Stimulated activated CD4-positive, alpha-beta T cell treated with anti-CD3 and anti-CD28 coated beads, Interleukin-2, amount 100 ng/mL, for 48 hours (primary cell): ENCODE data around the gene CRYBB2.
"Not testable (repeated sequence)": the region's sequence is repeated elsewhere in the genome, so short reads cannot be mapped to it uniquely, and the experiment has no call there.

Experiments used
- DNase-seq, 2 donors: peaks; one replicate each; pipeline ENCODE4 v3.0.0-alpha.2; 2020

The CRYBB2 gene

DNA sequence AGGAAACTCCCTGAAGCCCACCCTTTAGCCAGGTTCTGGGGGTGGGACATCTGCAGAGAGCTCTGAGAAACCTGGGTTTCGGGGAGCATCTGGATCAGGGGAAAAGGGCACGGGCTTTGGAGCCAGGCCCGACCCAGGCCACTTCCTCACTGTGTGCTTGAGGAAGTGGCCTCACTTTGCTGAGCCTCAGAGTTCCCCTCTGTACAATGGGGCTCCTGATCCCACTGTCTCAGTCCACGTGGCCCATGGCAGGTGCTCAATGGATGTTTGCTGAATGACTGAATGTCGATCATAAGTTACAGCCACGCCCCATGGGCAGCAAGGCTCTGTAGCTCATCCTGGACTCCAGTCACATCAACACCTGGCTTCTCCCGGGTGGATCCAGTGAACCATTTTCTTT, 18.5 kb upstream of the CRYBB2 start:
- DNase-seq, result no peak

DNA sequence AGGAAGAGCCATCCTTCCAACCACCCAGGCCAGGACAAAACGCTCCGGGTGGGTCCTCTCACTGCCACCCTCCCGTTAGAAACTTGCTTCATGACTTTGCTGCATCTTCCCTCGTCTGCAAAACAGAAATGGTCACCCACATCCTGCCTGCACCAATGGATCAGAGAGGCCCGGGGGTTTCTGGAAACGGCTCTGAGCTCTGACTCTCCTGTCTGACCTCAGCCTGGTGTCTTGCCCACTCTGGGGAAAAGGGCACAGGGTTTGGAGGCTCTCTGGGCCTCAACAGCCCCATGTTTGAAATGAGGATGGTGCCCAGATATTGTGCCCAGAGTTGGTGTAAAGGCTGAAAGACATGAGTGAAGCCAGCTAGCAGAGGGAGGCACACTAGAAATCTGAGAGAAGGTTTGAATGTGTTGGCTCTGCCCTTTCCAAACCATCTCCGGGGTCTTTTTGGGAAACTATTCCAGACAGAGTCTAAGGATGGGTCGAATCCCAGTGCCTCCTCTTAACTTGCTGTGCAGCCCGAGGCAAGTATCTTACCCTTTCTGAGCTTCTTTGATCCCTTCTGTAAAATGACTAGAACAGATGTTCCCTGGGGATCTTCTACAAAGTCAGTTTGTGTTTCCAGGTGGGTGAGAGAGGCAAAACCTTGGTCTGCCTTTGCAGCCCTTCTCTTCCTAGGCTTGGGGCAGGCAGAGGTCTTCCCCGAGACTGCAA, 17.7 kb upstream of the CRYBB2 start:
- DNase-seq, result no peak

DNA sequence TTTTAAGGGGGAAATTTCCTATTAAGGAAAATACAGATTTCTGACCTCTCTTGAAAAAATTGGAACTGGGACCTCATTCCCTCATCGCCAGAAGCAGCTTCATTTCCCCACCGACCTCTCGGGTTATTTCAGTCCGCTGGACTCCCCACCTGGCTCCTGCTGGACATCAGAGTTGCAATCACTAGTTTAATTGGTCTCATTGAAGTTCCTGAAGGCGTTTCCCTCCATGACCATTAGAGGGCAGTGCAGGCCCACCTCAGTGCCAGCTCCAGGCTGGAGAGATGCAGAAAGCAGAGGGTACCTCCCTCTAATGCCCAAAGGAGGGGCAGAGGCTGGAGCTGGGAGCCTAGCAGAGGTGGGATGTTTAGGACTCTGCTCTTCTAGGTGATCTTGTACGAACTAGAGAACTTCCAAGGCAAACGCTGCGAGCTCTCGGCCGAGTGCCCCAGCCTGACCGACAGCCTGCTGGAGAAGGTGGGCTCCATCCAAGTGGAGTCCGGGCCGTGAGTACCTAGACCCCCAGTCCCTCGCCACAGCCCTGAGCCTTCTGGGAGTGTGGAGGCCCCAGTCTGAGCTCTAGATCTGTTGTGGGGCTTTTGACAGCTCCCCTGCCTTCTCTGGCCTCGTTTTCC, 17.0 kb upstream of the CRYBB2 start:
- peak; percentile 47 to 54 for DNase-seq

DNA sequence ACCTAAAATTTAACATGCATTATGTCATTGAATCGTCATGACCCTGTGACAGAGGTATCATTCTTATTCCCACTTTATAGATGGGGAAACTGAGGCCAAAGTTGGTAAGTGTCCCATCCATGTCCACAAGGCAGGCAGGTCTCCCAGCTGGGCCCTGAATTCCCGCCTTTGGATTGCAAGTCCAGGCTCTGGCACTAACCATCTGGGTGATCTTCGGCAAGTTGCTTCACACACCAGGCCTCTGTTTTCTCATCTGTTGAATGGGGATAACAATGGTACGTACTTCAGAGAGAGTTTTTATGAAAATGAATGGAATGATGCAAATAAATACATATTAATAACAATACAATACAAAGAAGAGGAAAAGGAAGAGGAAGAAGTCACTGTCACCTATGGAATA, 16.4 kb upstream of the CRYBB2 start:
- DNase-seq, result no peak

DNA sequence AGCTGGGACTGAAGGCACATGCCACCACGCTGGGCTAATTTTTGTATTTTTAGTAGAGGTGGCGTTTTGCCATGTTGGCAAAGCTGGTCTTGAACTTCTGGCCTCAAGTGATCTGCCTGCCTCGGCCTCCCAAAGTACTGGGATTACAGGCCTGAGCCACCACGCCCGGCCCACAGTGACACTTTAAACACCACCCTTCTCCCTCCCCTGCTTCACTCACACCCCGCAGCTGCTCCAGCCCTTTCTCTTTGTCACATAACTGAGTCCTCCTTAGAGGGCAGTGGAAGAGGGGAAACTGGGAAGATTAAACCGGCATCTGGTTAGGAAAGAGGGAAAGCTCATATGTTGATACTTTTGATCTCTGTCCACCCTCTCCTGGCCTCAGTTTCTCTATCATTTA, 14.9 kb upstream of the CRYBB2 start:
- not testable (repeated sequence) for DNase-seq

DNA sequence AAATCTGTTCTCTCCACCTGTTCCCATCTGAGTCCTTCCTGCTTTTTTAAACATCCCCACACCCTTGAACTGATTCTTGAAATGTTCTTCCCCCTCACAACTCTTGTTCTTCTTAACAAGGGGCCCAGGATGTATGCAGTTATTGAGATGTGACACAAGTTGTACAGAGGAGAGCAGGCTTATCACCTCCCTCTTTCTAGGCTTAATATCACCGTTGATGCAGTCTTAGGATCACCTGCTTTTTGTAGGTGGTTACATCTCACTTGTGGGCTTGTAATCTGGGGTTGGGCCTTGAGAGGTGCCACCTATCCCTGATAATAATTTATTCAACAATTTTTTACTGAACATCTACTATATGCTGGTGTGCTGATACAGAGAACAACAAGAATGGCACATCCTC, 13.6 kb upstream of the CRYBB2 start:
- DNase-seq, result no peak

DNA sequence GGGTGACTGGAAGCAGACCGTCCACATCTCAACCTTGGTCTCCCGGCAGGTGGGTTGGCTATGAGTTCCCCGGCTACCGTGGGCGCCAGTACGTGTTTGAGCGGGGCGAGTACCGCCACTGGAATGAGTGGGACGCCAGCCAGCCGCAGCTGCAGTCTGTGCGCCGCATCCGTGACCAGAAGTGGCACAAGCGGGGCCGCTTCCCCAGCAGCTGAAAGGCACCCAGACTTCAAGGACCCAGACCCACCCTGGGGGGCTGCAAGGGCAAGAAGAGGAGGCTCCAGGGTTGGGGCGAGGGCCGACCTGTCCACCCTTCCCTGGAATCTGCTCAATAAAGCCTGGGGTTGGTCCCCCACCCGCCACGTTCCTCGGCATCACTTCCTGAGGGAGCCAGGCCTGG, 12.4 kb upstream of the CRYBB2 start:
- DNase-seq, result no peak

DNA sequence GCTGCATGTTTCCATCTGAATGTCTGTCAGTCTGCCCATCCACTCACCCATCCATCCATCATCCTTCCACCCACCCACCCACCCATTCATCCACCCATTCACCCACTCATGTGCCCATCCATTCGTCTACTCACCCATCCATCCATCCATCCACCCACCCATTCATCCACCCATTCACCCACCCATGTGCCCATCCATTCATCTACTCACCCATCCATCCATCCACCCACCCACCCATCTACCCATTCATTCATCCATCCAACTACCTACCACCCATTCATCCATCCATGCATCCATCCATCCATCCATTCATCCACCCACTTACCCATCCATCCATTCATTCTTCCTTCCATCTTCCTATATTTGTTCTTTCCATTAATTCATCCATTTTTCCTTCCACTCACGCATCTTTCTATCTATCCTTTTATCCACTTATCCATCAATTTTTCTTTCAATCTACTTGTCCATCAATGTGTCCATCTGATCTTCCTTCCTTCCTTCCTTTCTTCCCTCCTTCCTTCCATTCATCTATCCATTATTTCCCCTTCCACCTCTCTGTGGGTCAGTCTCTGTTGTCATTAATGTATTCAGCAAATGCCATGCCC, 11.8 kb upstream of the CRYBB2 start:
- no peak for DNase-seq

DNA sequence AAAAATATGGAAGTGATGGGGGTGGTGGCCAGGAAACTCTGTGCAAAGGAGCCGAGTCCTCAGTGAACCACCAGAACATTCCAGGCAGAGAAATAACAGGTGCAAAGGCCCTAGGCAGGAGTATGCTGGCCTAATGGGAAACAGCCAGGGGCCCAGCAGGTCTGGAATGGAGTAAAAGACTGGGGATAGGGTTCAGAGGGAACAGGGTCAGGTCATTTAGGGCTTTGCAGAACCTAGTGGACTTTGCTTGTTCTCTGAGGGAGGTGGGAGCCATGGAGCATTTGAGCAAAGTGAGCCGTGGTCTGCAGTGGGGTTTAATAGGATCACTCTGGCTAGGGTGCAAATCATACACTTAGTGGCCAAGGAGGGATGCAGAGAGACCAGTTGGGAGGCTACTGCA, 11.1 kb upstream of the CRYBB2 start:
- DNase-seq, result no peak

DNA sequence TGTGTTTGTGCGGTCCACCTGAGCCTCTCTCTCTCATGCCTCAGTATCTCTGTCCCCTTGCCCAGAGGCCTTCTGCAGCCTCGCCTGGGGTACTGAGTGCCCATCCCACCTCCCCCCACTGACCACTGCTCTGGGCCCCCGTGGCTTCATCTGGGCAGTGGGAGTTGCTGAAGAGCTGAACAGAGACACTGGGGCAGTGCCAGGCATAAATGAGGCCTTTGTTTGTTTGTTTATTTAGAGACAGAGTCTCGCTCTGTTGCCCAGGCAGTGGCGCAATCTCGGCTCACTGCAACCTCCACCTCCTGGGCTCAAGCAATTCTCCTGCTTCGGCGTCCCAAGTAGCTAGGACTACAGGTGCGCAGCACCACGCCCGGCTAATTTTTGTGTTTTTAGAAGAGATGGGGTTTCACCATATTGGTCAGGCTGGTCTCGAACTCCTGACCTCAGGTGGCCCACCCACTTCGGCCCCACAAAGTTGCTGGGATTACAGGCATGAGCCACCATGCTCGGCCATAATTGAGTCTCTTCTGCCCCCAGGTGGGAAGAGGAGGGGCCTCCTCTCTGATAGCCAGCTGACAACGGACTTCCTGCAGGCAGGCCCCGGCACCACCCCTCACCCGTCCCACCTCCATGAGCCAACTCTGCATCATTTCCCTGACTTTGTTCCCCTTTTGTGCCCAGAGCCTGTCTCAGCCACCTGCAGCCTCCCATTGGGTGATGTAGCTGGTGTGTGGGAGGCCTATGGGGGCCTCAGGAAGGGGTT, 10.5 kb upstream of the CRYBB2 start:
- no peak for DNase-seq

DNA sequence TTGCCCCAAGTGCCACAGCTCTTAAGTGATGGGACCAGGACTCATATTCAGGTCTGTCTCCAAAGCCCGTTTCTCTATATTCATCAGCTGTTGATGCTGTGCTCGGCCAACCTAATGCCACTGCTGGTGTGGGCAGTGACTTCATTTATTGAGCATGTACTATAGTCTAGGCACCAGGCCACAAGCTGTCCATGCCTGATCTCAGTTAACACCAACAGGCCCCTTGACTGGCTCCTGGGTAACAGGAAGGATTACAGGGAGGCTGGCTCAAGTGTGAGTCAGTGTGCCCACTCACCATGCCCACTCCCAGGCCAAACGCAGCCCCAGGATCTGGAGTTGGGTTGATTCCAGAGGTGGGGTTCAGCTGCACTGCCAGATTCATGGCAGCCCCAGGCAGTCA, 8.6 kb upstream of the CRYBB2 start:
- no peak for DNase-seq

DNA sequence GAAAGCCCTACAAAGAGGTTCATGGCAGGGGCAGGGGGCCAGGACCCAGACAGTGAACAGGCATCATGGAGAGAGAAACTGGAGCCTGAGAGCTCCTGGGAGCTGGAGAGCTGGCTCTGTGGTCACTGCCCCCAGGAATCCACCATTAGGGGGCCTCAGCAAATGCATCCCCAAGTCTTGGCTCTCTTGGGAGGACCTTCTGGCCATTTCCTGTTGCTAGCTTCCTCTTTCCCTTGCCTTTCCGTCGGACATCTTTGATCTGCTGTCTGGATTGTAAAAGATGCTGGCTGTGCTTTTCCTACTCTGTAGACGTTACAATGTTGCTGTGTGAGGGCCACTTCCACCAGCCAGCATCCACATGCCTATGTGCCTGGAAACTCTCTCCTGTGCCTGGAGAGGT, 7.1 kb upstream of the CRYBB2 start:
- DNase-seq, result no peak

DNA sequence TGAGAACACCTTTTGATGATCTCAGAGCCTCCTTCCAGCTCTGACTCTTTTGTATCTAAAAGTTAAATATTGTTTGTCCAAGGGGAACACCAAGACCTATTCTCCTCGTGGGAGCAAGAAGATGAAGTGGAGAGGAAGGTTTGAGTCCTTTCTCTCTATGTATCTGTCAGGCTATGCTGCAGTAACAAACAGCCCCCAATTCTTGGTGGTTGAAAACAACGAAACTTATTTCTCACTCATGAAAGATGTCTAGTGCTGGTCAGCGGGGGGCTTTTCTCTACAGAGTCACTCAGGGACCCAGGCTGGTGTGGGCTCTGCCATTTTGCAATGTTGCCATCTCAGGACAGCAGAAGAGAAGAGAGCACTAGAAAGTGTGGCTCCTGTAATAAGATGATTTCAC, 6.2 kb upstream of the CRYBB2 start:
- DNase-seq, result no peak

DNA sequence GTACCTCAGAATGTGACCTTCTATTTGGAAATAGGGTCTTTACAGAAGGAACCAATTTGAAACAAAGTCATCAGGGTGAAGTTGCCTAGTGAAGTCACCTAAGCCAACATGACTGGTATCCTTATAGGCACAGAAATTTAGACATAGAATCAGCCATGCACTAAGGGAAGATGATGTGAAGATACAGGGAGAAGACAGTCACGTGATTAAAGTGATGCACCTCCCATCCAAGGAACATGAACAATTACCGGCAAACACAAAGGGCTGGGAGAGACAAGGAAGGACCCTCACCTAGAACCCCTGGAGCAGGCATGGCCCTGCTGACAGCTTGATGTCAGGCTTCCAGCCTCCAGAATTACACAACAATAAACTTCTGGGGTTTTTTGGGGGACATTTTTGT, 3.2 kb upstream of the CRYBB2 start:
- DNase-seq, result no peak

DNA sequence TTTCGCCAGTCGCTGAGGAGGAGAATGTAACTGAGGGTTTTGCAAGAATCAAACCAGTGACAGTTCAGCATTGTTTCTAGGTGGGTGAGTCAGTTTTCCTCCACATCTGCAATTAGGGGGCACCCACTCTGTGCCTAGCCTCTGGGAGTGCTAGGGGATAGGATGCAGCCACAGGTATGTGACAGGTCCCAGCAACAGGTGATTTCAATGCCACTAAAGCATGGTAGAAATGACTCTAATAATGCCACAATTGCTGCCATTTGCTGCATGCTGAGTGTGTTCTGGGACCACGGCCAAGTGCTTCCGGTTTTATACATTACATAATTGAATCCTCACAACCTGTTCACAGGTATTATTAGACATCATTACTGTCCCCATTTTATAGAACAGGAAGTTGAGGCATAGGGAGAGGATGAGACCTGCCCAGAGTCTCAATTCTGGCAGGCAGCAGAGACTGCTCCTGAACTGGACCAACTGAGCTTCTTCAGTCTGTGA, 556 bp downstream of the CRYBB2 start:
- no peak for DNase-seq

DNA sequence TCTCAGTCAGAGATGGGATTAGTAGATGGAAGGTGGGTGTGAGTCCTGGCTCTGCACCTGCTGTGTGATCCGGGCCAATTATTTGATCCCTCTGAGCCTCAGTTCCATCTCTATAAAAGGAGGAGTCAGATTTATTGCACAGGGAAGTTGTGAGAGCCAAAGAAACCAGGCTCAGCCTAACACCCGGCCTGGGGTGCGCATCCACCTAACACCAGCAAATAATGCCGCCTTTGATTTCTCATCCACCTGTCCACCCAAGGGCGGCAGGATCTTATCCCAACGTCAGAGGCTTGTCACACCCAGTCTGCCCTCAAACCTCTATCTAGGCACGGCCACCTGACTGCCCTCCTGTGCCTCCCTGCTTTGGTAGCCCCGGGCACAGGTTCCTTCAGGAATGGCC, 2.4 kb downstream of the CRYBB2 start:
- no peak for DNase-seq

DNA sequence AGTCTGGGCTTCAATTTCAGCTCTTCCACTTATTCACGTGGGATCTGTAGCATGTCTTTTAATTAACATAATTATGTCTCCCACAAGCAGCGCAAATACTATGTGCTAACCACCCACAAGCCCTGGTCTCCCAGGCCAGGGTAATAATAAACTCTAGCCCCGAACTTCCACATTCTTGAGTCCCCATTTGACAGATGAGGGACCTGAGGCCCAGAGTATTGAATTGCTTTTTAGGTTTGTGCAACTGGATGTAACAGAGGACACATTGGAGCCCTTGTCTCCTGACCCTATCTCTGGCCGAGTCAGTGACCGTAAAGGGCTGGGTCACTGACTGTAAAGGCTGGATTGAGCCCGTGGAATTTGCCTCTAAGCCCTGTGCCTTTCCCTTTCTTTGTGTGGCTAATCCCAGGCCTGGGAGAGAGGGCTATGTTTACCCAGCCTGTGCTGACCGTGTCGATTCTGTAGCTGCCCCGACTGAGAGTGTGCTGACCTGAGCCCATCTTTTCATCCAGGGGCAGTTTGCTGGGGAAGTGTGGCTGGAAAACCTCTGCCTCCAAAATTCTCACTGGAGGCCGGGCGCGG, 3.9 kb downstream of the CRYBB2 start:
- no peak for DNase-seq

DNA sequence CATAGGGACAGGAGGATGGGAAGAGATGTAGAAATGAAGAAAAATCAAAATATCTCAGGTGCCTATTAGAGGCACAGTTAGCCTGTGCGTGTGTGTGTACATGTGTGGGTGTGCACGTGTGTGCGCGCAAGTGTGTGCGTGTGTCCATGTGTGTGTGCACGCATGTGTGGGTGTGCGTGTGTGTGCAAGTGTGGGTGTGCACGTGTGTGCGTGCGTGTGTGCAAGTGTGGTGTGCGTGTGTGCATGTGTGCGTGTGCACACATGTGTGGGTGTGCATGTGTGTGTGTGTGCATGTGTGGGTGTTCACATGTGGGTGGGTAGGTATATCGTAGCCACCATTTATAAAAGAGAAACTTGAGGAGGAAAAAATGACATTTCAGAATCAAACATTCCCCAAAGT, 9.4 kb downstream of the CRYBB2 start:
- DNase-seq, result no peak

DNA sequence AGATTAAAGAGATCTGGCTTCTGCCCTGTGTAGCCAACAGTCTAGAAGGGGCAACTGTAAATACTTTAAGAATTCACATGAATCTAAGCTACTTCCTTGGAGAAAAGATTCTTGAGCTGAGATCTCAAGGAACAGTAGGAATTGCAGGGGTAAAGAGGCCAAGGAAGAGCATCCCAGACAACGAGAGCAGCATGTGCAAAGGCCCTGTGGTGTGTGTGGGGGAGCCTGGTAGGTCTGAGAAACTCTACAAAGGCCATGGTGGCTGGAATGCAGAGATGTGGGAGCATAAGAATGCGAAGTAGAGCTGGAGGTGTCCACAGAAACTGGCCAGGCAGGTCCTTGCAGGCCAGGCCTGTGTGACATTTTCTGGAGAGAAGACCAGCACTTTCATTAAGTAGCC, 11.3 kb downstream of the CRYBB2 start:
- DNase-seq, result not testable (repeated sequence)

DNA sequence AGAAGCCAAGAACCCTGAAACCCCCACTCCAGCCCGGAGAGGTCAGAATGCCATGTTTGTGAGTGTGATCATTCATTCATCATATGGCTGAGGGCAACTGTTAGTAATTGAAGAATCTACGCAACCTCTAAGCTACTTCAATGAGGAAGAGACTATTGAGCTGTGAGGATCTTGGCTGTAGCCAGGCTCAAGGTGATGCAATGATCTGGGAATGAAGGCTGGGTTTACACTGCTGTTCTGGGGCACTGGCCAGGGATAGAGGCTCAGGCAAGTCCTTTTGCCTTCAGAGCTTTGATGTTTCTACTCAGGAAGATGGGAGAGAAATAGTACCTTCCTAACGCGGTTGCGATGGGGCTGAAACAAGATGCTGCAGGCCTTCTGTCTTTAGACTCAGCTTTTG, 12.9 kb downstream of the CRYBB2 start:
- DNase-seq, result no peak

DNA sequence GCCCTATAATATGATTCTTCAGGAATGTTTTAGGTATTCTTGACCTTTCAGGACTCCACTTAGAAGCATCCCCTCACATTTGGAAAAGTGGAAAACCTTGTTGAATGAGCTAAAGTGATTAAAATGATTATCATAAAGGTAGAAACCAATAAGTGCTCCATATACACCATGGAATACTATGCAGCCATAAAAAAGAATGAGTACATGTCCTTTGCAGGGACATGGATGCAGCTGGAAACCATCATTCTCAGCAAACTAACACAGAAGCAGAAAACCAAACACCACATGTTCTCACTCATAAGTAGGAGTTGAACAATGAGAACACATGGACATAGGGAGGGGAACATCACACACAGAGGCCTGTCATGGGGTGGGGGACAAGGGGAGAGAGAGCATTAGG, 14.3 kb downstream of the CRYBB2 start:
- not testable (repeated sequence) for DNase-seq

DNA sequence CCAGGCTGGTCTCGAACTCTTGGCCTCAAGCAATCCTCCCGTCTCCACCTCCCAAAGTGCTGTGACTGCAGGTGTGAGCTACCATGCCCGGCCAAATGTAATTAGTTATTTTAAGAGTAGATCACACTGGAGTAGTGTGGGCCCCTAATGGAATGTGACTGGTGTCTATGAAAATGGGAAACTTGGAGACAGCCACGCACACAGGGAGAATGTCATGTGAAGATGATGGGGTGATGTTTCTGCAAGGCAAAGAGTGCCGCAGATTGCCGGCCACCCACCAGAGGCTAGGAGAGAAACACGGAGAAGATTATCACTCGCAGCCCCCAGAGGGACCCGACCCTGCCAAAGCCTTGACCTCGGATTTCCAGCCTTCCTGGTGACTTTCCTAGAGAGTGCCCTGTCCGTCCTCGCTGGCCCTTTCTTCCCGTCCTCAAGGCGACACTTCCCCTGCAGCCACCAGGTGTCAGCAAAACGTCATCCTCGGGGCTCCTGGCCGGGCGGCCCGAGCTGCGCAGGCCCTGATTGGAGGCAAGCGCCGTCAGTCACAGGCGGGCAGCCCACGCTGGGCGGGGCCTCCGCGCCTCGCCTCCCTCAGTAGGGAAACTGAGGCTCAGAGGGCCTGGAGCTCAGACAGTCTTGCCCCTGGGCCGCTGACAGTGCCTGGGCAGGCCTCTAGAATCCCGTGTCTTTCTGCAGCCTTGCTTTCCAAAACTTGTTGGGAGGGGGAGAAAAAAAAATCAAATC, 16.3 kb downstream of the CRYBB2 start:
- DNase-seq, result peak; percentile 66 to 75

DNA sequence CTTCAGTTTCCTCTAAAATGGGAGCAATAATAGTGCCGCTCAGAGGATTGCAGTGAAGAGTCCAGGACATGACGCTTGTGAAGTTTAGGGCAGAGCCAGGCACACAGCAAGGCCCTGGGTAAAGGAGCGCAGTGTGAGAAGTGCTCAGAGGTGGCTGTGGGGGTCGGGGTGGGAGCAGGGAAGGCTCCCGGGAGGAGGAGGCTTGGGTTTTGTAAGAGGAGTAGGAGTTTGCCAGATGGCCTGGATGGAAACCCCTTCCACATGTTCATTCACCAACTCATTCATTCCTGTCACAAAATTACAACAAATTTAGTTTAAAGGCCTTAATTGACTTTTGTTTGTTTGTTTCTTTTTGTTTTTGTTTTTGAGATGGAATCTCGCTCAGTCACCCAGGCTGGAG, 17.0 kb downstream of the CRYBB2 start:
- no peak for DNase-seq
